ENCODE data around the gene ALG12. TPM values are rescaled to one million over a fixed set of nuclear protein-coding genes. Genes with fewer than 3 reads are reported as not detected.

Gene ALG12
- total and polyA plus RNA-seq, 2 donors (not counting 1 experiment from before 2014, with no cell fraction given) = 15.2 to 16.6 TPM

DNA sequence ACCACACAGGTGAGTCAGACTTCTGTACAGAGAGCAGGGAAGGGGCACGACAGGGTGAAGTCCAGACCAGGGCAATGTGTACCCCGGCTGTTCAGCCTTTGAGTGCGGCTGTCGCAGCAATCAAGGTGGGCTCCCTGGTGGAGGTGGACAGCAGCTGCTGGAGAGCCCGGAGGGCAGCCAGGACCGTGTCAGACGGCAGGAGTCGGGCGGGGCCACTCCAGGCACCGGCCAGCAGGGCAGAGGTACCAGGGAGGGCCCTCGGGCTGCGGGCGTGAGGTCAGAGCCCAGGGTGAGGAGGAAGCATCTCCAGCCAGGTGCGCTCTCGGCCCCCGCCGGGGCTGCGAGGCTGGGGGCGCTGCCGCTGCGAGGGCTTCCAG is 41.5 kb upstream of the ALG12 start:
- Mint-ChIP-seq H3K4me1 (peaks cover 34% of the 10 kb centered on the region), H3K4me3 (peak overlapping the region; percentile 87), H3K27ac (peak overlapping the region; percentile 90), H3K9me3 (ENCODE audit: insufficient read depth) (no peaks in the 10 kb centered on the region), H3K27me3 (no peaks in the 10 kb centered on the region)
- Histone ChIP-seq H3K4me2 (replicated peaks; ENCODE audit: low read depth, low read length, poor library complexity, severe bottlenecking) (peak overlapping the region; percentile 100), H4K20me1 (ENCODE audit: control insufficient read depth, insufficient read depth, low read length, poor library complexity, severe bottlenecking) (peaks cover 37% of the 10 kb centered on the region), H3K9ac (ENCODE audit: low read length) (peak overlapping the region; percentile 73), H3K36me3 (replicated peaks in 1 of 2; ENCODE audit: control extremely low read depth in 1 of 2, control insufficient read depth in 1 of 2, extremely low read depth in 1 of 2, insufficient read depth in 2 of 2, low read length in 1 of 2) (peaks cover 0 to 27% of the 10 kb centered on the region in 2 experiments), H2AFZ (ENCODE audit: insufficient read depth, low read depth, low read length, poor library complexity, severe bottlenecking) (peak overlapping the region; percentile 66), H3K79me2 (ENCODE audit: control insufficient read depth, insufficient read depth, low read length) (peaks cover 27% of the 10 kb centered on the region), H3K4me3 (ENCODE audit: control extremely low read depth in 1 of 5, extremely low read depth in 1 of 5, insufficient read depth in 1 of 5, low read depth in 2 of 5, low read length in 4 of 5) (peak overlapping the region; percentile 43 to 88 (median 77)), H3K4me1 (ENCODE audit: control insufficient read depth in 2 of 2, insufficient read depth in 2 of 2, low read length in 2 of 2) (peaks cover 21 to 35% of the 10 kb centered on the region in 2 donors), H3K9me3 (ENCODE audit: control extremely low read depth in 1 of 3, control insufficient read depth in 2 of 3, insufficient read depth in 1 of 3, low read length in 2 of 3) (no peaks in the 10 kb centered on the region), H3K27me3 (replicated peaks in 1 of 4; ENCODE audit: control extremely low read depth in 1 of 4, control insufficient read depth in 3 of 4, insufficient read depth in 4 of 4, low read length in 3 of 4) (no peaks in the 10 kb centered on the region), H3K27ac (ENCODE audit: low read length in 2 of 2) (peak overlapping the region; percentile 74 to 93)
- POLR2A ChIA-PET = interaction anchor here (0.9 to 5.7 kb wide), 6 partner anchors 11 to 29 kb away, joined by 3 to 94 read pairs (median 26); no protein-coding TSS in a partner anchor
- 8% methylated on average over 21 of the region's 21 CpGs for WGBS (ENCODE audit: insufficient coverage)
- intact Hi-C loops (cut with micrococcal nuclease) = loop anchor here (1.0 to 2.0 kb wide), 4 partner anchors 17 to 231 kb away; no protein-coding TSS in a partner anchor
- CTCF ChIA-PET = interaction anchor here (0.8 to 5.9 kb wide), 4 partner anchors 13 to 71 kb away, joined by 5 to 60 read pairs (median 12); no protein-coding TSS in a partner anchor
- DNase-seq (no peak), ATAC-seq (ENCODE audit: low read depth) (peak; percentile 22)
- TF ChIP-seq, protein P1, sequence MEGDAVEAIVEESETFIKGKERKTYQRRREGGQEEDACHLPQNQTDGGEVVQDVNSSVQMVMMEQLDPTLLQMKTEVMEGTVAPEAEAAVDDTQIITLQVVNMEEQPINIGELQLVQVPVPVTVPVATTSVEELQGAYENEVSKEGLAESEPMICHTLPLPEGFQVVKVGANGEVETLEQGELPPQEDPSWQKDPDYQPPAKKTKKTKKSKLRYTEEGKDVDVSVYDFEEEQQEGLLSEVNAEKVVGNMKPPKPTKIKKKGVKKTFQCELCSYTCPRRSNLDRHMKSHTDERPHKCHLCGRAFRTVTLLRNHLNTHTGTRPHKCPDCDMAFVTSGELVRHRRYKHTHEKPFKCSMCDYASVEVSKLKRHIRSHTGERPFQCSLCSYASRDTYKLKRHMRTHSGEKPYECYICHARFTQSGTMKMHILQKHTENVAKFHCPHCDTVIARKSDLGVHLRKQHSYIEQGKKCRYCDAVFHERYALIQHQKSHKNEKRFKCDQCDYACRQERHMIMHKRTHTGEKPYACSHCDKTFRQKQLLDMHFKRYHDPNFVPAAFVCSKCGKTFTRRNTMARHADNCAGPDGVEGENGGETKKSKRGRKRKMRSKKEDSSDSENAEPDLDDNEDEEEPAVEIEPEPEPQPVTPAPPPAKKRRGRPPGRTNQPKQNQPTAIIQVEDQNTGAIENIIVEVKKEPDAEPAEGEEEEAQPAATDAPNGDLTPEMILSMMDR (IDR thresholded peaks at IDR 0.05) = no peak
- TF ChIP-seq EZH2 (IDR thresholded peaks at IDR 0.05; ENCODE audit: borderline replicate concordance, insufficient read depth, low read depth, low read length, poor library complexity, severe bottlenecking) = no peak

Measured in B cell (primary cell).